SU-DHL-6 (cell line): ENCODE data around the gene C17orf113.

Experiments used
- H2AFZ ChIP-seq: fragments of 200-600 bp; sonication (generic); 2 replicates; pipeline ENCODE4 v1.6.1; 2014; ENCODE audit warnings: low read depth, mild to moderate bottlenecking, moderate library complexity, mixed read lengths, antibody characterized with exemption, low read length; ENCODE audit not compliant: severe bottlenecking
- H3F3A ChIP-seq: fragments of 200-600 bp; shearing (Covaris generic); 2 replicates; pipeline ENCODE4 v1.6.0; 2016; ENCODE audit warnings: antibody characterized with exemption, mild to moderate bottlenecking; ENCODE audit not compliant: insufficient read depth
- H3K27ac ChIP-seq: fragments of 200-600 bp; sonication (generic); 2 replicates; pipeline ENCODE4 v1.5.1; 2016; ENCODE audit warnings: low read depth, mild to moderate bottlenecking, low read length, moderate library complexity, mixed read lengths
- H3K27me3 ChIP-seq: fragments of 200-600 bp; sonication (generic), shearing (Covaris generic); 2 replicates; pipeline ENCODE4 v1.6.0; 2014; ENCODE audit warnings: mild to moderate bottlenecking, low read length
- H3K36me3 ChIP-seq: fragments of 200-600 bp; sonication (generic); 2 replicates; pipeline ENCODE4 v1.6.1; 2014; ENCODE audit warnings: mild to moderate bottlenecking, low read length, mixed read lengths
- H3K4me2 ChIP-seq: fragments of 300-600, 200-600 bp; shearing (Covaris generic), sonication (generic); 2 replicates; pipeline ENCODE4 v1.6.0; 2014; ENCODE audit warnings: low read length, low read depth, mild to moderate bottlenecking; ENCODE audit not compliant: poor library complexity, severe bottlenecking
- H3K4me3 ChIP-seq: fragments of 200-600 bp; sonication (generic); 2 replicates; pipeline ENCODE4 v1.5.1; 2014; ENCODE audit warnings: antibody characterized with exemption, low read length, mild to moderate bottlenecking, mixed read lengths; ENCODE audit not compliant: insufficient read depth, poor library complexity, severe bottlenecking
- H3K79me2 ChIP-seq: fragments of 200-600 bp; sonication (generic); 2 replicates; pipeline ENCODE4 v1.6.1; 2014; ENCODE audit warnings: mild to moderate bottlenecking, low read length, moderate library complexity; ENCODE audit not compliant: insufficient read depth
- H3K9ac ChIP-seq: fragments of 200-600 bp; sonication (generic); 2 replicates; pipeline ENCODE4 v1.7.0; 2014; ENCODE audit warnings: mild to moderate bottlenecking, low read length
- H3K9me2 ChIP-seq: fragments of 200-600 bp; sonication (generic); replicated peaks from 2 replicates; pipeline ENCODE4 v1.6.1; 2014; ENCODE audit warnings: low read length; ENCODE audit not compliant: insufficient read depth
- H3K9me3 ChIP-seq: fragments of 200-600 bp; sonication (generic); 2 replicates; pipeline ENCODE4 v1.6.1; 2014; ENCODE audit warnings: low read length, mixed read lengths; ENCODE audit not compliant: insufficient read depth
- H4K20me1 ChIP-seq: fragments of 200-600 bp; sonication (generic); 2 replicates; pipeline ENCODE4 v1.6.1; 2014; ENCODE audit warnings: low read depth, mild to moderate bottlenecking, antibody characterized with exemption, low read length, moderate library complexity, mixed read lengths
- EZH2phosphoT487 ChIP-seq: fragments of 200-600 bp; sonication (generic), shearing (Covaris generic); conservative IDR thresholded peaks from 2 replicates; pipeline ENCODE4 v1.6.1; 2018; ENCODE audit warnings: mild to moderate bottlenecking, antibody characterized with exemption, low read length, moderate library complexity, mixed read lengths
- TF ChIP-seq, protein P1 (sequence below): fragments of 200-600 bp; sonication (generic); IDR thresholded peaks from one replicate; pipeline ENCODE4 v1.5.1; 2017; ENCODE audit warnings: antibody characterized with exemption, mild to moderate bottlenecking, low read length, moderate library complexity; ENCODE audit not compliant: insufficient read depth, poor library complexity, severe bottlenecking

The C17orf113 gene

DNA sequence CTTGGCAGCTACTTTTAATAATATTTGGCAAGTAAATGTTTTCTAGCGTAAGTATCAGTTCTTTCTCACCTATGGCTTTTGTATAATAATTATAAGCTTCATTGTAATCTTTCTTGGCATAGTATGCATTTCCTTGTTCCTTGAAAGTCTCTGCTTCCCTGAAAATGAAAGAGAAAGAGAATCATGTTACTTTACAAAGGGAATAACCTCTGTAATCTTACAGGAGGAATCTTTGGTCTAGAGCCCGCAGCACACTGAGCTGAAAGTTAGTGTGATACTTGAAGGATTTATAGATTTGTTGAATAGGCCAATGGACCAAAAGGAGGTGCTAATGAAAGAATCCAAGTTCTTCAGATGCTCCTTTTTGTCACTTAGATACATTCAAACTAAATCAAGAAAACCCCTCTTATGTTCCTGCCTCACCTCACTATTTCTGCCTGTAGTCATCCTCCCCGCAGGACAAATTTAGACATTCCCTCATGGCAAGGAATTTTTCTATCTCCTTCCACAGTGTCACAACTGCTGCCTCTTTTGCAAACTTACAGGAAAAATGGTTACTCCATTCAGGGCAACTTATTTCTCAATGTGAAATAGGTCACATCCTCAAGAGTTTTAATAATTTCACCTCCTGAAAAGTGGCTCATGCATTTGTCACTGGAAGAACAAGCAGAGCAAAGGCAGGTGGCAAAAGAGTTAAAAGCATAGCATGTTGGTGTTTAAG, 49.8 kb downstream of the C17orf113 start:
- Histone ChIP-seq H3K9ac (no peak overlapping the region), H3K79me2 (peaks cover 51% of the 10 kb centered on the region), H3K27me3 (no peaks in the 10 kb centered on the region), H3F3A (peaks cover 24% of the 10 kb centered on the region), H2AFZ (no peak overlapping the region), H3K36me3 (peaks cover 16% of the 10 kb centered on the region; the same call in 1 of the 2 replicates), H3K4me2 (no peak overlapping the region), H4K20me1 (peaks cover 7% of the 10 kb centered on the region; the same call in 1 of the 2 replicates), H3K9me3 (no peaks in the 10 kb centered on the region), H3K27ac (no peak overlapping the region), H3K4me3 (no peak overlapping the region), H3K9me2 (no peaks in the 10 kb centered on the region)
- TF ChIP-seq, protein P1, sequence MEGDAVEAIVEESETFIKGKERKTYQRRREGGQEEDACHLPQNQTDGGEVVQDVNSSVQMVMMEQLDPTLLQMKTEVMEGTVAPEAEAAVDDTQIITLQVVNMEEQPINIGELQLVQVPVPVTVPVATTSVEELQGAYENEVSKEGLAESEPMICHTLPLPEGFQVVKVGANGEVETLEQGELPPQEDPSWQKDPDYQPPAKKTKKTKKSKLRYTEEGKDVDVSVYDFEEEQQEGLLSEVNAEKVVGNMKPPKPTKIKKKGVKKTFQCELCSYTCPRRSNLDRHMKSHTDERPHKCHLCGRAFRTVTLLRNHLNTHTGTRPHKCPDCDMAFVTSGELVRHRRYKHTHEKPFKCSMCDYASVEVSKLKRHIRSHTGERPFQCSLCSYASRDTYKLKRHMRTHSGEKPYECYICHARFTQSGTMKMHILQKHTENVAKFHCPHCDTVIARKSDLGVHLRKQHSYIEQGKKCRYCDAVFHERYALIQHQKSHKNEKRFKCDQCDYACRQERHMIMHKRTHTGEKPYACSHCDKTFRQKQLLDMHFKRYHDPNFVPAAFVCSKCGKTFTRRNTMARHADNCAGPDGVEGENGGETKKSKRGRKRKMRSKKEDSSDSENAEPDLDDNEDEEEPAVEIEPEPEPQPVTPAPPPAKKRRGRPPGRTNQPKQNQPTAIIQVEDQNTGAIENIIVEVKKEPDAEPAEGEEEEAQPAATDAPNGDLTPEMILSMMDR, result no peak
- TF ChIP-seq EZH2phosphoT487, result no peak

DNA sequence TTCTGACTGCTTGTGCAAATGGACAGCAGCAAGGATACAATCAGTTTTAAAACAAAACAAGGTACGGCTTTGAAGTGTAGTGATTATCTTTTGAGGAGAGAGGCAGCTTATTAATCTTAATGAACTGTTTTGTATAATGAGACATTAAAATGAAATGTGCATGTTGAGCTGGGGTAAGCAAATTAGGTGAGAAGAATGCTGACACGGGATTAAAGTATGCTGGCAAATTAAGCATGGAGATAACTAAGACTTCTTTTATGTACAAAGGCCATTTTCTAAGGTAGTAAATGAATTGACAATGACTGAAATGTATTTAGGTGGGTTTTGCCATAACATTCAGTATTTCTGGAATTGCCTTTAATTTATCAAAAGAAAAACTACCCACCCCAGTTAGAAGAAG, 51.9 kb downstream of the C17orf113 start:
- peaks cover 27% of the 10 kb centered on the region for H3F3A ChIP-seq
- peaks cover 29% of the 10 kb centered on the region for H3K36me3 ChIP-seq
- H4K20me1 ChIP-seq, result peaks cover 7% of the 10 kb centered on the region; the same call in 1 of the 2 replicates
- H3K9ac ChIP-seq, result no peak overlapping the region
- H3K4me3 ChIP-seq, result no peak overlapping the region
- H3K79me2 ChIP-seq, result peaks cover 30% of the 10 kb centered on the region
- H3K9me2 ChIP-seq, result no peaks in the 10 kb centered on the region
- no peaks in the 10 kb centered on the region for H3K9me3 ChIP-seq
- H3K27me3 ChIP-seq, result no peaks in the 10 kb centered on the region
- TF ChIP-seq, protein P1, result no peak
- TF ChIP-seq EZH2phosphoT487, result no peak
- no peak overlapping the region for H3K4me2 ChIP-seq
- no peak overlapping the region for H2AFZ ChIP-seq
- peak overlapping the region; percentile 12; the same call in 1 of the 2 replicates for H3K27ac ChIP-seq

DNA sequence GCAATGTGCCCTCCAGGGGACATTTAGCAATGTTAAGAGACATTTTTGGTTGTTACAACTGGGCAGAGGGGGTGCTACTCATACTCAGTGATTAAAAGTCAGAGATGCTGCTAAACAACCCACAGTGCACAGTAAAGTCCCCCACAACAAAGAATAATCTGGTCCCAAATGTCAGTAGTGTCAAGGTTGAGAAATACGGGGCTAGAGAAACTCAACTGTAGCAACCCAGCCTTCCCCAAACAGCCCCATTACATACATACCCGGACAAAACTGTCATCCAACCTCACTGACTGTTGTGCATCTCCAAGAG, 53.6 kb downstream of the C17orf113 start:
- Histone ChIP-seq H3K36me3 (peaks cover 27% of the 10 kb centered on the region), H3K4me3 (no peak overlapping the region), H3K4me2 (peak overlapping the region; percentile 39)

More for the DNA sequence above, 53.6 kb downstream of the C17orf113 start:
- H3K9ac ChIP-seq, result peak overlapping the region; percentile 0; the same call in 1 of the 2 replicates
- no peaks in the 10 kb centered on the region for H3K9me2 ChIP-seq
- H4K20me1 ChIP-seq, result no peaks in the 10 kb centered on the region
- no peaks in the 10 kb centered on the region for H3K27me3 ChIP-seq
- peaks cover 14% of the 10 kb centered on the region; the same call in 1 of the 2 replicates for H3K79me2 ChIP-seq
- peaks cover 27% of the 10 kb centered on the region for H3F3A ChIP-seq
- TF ChIP-seq, protein P1, result no peak
- TF ChIP-seq EZH2phosphoT487, result no peak
- peak overlapping the region; percentile 80 for H3K27ac ChIP-seq
- H2AFZ ChIP-seq, result no peak overlapping the region
- no peaks in the 10 kb centered on the region for H3K9me3 ChIP-seq
